GM18517 (cell line): ENCODE measurements around the gene RCHY1.
"Not testable (repeated sequence)": the region's sequence is repeated elsewhere in the genome, so short reads cannot be mapped to it uniquely, and the experiment has no call there.

Experiments used
- ATAC-seq: cut with Tn5 transposase; IDR thresholded peaks from one replicate; pipeline ENCODE4 v1.9.1; 2021; ENCODE audit warnings: mild to moderate bottlenecking, moderate library complexity; ENCODE audit not compliant: unreplicated experiment

Gene RCHY1

DNA sequence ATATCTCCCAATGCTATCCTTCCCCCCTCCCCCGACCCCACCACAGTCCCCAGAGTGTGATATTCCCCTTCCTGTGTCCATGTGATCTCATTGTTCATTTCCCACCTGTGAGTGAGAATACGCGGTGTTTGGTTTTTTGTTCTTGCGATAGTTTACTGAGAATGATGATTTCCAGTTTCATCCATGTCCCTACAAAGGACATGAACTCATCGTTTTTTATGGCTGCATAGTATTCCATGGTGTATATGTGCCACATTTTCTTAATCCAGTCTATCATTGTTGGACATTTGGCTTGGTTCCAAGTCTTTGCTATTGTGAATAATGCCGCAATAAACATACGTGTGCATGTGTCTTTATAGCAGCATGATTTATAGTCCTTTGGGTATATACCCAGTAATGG, 5.2 kb upstream of the RCHY1 start:
- ATAC-seq: not testable (repeated sequence)

DNA sequence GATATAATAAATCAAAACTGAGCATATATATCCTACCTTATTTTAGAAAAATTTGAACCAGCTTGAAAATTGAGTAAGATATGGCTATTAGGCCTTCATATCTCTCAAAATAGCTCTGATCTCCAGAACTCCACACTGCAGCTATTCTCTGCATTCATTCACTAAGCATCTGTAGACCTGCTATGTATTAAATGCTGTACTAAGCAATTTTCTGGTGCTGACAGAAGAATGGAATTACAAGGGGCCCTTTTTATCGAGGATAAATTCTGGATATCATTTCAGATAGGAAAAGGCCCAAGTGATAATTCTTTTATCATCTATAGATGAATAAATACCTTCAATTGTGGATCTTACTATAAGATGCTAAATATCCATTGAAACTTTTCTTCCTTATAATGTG, 1.9 kb upstream of the RCHY1 start:
- ATAC-seq: no peak

GRCh38 chr4:75514949-75515612, 878 bp upstream of the RCHY1 start:
- no peak for ATAC-seq

- no peak for ATAC-seq
Measured at GRCh38 chr4:75513526-75514130, 575 bp downstream of the RCHY1 start.

DNA sequence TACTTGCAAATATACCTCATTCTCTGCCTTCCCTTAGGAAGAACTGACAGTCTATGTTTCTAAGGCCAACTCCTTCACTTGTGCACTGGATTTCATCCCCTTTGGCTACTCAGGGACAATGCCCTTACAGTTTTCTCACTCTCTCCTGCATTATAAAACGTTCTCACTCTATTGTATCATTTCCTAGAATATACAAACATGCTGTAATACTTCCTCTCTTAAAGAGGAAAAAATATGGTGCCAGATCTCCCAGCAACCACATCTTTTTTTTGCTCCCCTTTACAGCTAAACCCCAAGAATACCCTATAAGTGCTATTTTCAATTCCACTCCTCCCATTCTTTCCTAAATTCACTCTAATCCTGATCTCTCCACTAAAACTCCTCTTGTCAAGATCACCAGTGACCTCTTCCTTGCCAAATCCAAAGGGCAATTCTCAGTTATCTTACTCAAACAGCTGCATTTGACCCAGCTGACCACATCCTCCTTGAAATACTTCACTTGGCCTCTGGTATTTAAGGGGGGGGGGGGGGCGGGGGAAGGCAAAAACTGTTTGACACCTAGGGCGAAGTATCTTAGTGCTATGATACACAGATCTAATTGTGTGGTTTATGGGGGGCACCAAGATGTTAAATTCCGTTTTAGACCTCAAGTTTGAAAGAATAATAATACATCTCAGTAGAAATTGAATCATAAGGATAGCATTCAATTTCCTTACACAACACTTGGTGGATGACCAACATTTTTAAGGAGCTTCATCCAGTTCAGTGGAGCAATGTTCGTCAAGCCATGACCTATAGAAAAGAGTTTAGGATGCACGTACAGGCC, 1.6 kb downstream of the RCHY1 start:
- no peak for ATAC-seq

- no peak for ATAC-seq
Measured at GRCh38 chr4:75511841-75512240, 2.4 kb downstream of the RCHY1 start.

DNA sequence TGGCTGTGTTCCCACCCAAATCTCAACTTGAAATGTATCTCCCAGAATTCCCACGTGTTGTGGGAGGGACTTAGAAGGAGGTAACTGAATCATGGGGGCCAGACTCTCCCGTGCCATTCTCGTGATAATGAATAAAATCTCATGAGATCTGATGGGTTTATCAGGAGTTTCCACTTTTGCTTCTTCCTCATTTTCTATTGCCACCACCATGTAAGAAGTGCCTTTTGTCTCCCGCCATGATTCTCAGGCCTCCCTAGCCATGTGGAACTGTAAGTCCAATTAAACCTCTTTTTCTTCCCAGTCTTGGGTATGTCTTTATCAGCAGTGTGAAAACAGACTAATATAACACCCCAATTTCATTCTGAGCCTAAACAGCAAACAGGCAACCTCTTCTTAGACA, 4.6 kb downstream of the RCHY1 start:
- ATAC-seq: not testable (repeated sequence)

DNA sequence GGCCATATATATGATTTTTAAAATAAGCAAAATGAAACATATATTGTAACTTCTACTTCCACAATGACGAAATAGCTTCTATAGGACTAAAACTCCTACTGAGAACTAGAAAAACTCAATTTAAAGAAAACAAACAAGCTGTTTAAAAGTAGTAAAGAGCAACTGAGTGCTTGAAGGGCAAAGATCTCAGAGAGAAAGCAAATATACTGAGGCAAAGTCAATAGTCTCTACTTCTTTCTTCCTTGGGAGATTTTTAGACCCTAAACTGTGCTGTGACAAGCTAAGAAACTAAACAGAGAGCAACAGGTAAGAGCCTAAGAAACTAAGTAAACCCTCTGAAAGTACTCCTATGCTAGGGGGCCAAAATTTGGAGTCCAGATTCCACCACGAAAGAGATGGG, 8.6 kb downstream of the RCHY1 start:
- ATAC-seq: no peak

DNA sequence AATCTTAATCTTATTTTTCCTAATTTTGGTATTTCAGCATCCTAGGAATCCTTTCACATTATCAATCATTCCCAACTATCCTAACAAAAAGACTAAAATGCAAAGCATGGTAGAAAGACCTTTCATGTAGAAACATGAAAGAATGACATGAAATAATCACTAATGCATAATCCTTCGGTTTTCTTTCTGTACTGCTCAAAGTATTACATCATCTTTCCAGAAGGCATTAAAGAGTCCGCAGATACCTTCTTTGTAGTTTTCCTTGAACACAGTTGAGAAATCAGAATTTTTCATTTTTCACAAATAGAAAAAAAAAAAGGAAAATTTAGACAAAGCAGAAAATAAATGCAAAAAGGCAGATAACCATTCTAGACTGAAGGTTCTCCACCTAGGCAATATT, 11.5 kb downstream of the RCHY1 start:
- no peak for ATAC-seq

GRCh38 chr4:75499900-75500299, 14.3 kb downstream of the RCHY1 start:
- no peak for ATAC-seq

- no peak for ATAC-seq
Measured at GRCh38 chr4:75498041-75498440, 16.2 kb downstream of the RCHY1 start.

DNA sequence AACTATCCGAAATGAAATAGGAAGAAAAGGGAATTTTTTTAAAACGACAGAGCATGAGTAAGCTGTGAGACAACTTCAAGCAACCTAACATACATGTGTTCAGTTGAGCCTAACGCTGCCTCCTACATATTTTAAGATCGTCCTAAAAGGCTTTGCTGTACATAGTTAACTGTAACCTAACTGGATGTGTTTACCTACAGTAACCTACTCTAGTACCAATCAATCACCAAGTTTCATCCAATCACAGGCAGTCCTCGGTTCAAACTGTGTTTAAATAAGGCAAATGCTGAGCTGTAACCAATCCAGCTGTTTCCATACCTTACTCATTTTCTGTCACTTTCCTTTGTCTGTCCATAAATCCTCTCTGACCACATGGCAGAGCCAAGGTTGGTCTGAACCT, 17.1 kb downstream of the RCHY1 start:
- ATAC-seq: no peak

DNA sequence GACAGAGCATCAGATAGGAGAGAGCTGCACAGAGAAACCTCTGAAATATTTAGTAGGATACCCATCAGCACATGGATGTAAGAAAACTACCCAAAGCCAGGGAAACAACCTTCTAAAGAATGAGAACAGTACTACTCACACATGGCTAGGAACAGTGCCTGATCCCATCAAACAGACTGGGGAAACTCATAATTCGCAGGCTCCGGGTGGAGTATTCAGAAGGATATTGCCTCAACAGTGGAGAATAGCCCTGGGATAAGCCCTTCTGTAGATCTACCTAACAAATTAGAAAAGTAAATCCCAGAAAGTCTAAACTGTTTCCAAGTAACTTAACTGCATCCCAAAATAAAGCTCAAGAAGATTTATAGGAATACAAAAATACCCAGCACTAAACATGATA, 17.8 kb downstream of the RCHY1 start:
- no peak for ATAC-seq

DNA sequence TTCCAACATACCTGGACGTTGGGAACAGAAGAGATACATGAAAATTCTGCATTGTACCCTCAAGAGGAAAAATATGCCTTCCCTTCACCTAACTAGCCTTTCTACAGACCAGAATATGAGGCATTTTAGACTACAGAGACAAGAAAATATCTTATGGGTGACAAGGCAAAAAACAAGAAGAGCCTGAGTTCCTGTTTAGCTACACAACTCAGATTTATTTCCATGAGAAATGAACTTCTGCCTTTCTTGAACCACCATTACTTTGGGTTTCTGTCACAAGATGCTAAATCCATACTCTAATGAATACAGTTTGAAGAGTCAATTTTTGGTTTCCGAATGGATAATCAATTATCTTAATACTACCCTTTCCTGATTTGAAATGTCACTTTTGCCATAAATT, 18.7 kb downstream of the RCHY1 start:
- no peak for ATAC-seq

DNA sequence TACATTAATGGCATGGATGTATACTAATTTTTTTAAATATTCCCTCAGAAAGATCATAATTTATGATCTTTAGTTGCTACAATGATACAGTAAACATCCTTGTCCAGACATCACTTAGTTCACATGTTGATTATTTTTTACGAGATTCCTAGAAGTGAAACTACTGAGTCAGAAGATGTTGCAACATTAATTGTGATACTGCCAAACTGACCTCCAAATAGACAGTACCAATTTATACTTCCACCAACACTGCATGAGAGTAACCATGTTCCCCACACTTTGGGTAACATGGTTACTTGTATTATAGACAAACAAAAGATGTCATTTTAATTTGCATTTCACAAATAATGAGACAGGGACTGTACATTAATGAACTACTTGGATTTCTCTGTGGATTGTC, 19.6 kb downstream of the RCHY1 start:
- no peak for ATAC-seq

GRCh38 chr4:75490155-75490554, 24.0 kb downstream of the RCHY1 start:
- ATAC-seq: no peak

DNA sequence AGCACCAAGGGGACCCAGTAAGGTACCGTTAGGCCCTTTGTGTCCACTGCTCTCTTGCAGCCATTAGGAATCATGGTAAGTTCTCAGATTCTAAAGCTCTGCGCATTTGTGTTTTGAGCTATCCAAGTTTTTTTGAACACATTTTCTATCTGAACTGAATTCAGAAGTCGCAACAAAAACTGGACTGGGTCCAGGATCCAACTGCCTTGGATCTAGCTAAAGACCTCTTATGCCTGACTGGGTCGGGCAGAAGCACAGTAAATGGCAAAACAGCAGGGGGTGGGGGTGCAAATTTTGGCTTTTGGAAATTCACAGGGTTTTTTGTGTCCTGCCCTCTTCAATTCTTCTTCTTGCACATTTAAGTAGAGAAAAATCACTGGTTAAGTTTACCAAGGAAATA, 30.0 kb downstream of the RCHY1 start:
- no peak for ATAC-seq

DNA sequence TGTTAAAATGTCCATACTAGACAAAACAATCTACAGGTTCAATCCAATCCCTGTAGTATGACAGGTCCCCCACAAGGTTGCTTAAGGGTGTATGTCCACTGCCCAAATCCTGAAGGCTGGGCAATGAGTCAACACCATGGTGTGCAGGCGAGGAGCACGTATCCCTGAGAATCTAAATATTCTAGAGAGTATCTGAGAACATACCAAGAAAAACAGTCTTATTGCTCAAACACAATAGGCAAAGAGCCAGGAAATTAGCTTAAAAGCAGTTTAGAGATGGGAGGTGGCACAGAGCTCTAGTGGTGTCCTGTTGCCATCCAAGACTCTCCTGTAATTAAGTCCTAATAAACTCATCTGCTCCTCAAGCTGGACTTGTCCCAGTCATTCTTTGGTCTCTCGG, 37.0 kb downstream of the RCHY1 start:
- ATAC-seq: no peak

GRCh38 chr4:75470738-75471137, 43.5 kb downstream of the RCHY1 start:
- ATAC-seq: no peak

DNA sequence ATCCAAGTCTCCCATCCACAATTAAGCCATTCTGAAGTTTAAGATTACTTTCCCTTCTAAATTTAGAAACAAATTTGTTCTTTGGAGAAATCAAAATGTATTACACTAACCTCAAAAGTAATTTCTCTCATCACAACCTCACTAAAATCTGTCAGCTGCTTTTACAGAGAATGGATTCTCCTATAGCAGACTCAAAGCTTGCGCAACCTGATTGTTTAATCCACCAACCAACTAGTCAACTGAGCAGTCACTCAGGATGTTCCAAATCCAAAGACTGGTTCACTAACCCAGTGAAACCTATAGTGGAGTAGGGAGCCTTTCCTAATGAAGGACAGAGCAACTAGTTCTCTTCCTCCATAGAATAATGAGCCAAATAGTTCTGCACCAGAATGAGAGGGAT, 44.3 kb downstream of the RCHY1 start:
- ATAC-seq: no peak

DNA sequence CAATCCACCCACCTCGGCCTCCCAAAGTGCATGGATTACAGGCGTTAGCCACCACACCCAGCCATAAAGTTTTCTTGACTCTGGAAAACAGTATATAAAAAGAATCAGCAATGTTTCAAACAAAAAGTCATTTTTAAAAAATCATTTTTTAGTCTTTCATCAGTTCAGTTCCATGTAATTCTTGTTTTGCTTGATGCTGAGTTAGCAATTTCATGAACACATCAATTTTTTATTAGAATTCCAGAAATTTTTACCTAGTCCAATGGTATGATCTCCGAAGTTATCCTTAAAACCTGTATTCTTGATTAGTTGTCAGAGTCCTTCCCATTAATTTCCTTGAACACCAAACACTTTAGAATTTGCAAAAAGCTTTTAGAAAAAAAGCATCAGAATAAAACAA, 56.8 kb downstream of the RCHY1 start:
- no peak for ATAC-seq

DNA sequence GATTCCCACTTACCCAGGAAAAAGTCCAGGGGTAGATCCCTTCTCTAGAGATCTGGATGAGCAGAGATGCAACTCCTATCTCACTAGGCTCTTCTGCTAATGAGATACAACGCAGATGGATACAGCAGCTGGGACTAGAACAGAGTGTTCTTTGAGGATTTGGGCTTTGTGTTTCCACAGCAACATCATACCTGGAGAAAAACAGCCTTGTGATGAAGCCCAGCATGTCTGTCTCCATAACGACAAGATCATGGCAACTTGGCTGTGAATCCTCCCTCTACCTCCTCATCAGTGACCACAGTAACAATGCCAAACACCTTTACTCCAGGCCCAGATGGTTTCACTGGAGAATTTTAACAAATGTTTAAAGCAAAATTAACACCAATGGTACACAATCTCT, 80.1 kb downstream of the RCHY1 start:
- ATAC-seq: no peak
